HL-60 (cell line): ENCODE results near the gene GJA3.
A peak's percentile ranks its signal among the peaks of the same experiment; 100 is the strongest.

Source experiments
- DNase-seq, 2 experiments: peaks; one replicate each; pipeline ENCODE4 v3.0.0-alpha.2; 2010 to 2020; ENCODE audit warnings: low read depth in 1 of 2, low spot score in 1 of 2
- H3K27ac ChIP-seq: fragments of 250-450 bp; sonication (Bioruptor Pico); replicated peaks from 2 replicates; pipeline ENCODE4 v1.5.1; 2020; ENCODE audit warnings: mild to moderate bottlenecking, moderate library complexity
- H3K27me3 ChIP-seq: fragments of 250-450 bp; sonication (Bioruptor Pico); 2 replicates; pipeline ENCODE4 v1.5.1; 2021; ENCODE audit warnings: mild to moderate bottlenecking, moderate library complexity; ENCODE audit not compliant: insufficient read depth, poor library complexity, severe bottlenecking
- H3K4me3 ChIP-seq: replicated peaks from 2 replicates; pipeline ENCODE4 v1.5.1; 2011; ENCODE audit warnings: mild to moderate bottlenecking, control low read depth, low read length; ENCODE audit not compliant: insufficient read depth
- GABPA ChIP-seq: IDR thresholded peaks from 2 replicates; pipeline ENCODE4 v1.6.1; 2012; ENCODE audit warnings: low read depth
- POLR2AphosphoS5 ChIP-seq: IDR thresholded peaks from 2 replicates; pipeline ENCODE4 v1.6.1; 2012; ENCODE audit warnings: low read depth
- SPI1 ChIP-seq: IDR thresholded peaks from 2 replicates; pipeline ENCODE4 v1.6.1; 2012; ENCODE audit warnings: low read depth, mild to moderate bottlenecking, borderline replicate concordance
- TF ChIP-seq, protein P1 (sequence below): IDR thresholded peaks from 2 replicates; pipeline ENCODE4 v1.6.1; 2012; ENCODE audit warnings: low read depth; ENCODE audit not compliant: insufficient replicate concordance
- TF ChIP-seq, protein P2 (sequence below): IDR thresholded peaks from one replicate; pipeline ENCODE4 v1.5.1; 2011; ENCODE audit warnings: low read length, control low read depth, inconsistent platforms; ENCODE audit not compliant: insufficient read depth

GJA3 gene

DNA sequence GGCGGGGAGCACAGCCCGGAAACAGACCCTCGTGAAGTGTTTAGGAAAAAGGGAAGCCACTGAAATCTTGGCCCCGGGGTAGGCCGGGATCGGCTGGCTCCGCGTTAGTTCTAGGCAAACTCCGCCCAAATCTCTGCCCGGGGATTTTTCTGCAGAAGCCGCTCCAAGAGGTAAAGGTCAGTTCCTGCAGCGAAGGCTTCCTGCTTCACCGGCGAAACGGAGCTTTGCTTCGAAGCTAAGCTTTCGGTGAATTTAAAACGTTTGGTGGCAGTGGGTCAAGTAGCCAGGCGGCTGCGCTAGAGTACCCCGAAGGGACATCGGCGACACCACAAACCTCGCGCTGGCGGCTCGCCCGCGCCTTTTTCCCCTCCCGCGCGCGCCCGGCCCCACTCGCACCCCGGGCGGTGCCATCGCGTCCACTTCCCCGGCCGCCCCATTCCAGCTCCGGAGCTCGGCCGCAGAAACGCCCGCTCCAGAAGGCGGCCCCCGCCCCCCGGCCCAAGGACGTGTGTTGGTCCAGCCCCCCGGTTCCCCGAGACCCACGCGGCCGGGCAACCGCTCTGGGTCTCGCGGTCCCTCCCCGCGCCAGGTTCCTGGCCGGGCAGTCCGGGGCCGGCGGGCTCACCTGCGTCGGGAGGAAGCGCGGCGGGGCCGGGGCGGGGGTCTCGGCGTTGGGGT, 31.4 kb upstream of the GJA3 start:
- Histone ChIP-seq H3K27me3 (peaks cover 22% of the 10 kb centered on the region), H3K27ac (no peak overlapping the region), H3K4me3 (peak overlapping the region; percentile 53)
- DNase-seq, result peak in 1 of 2 experiments; percentile 29
- TF ChIP-seq, protein P1, sequence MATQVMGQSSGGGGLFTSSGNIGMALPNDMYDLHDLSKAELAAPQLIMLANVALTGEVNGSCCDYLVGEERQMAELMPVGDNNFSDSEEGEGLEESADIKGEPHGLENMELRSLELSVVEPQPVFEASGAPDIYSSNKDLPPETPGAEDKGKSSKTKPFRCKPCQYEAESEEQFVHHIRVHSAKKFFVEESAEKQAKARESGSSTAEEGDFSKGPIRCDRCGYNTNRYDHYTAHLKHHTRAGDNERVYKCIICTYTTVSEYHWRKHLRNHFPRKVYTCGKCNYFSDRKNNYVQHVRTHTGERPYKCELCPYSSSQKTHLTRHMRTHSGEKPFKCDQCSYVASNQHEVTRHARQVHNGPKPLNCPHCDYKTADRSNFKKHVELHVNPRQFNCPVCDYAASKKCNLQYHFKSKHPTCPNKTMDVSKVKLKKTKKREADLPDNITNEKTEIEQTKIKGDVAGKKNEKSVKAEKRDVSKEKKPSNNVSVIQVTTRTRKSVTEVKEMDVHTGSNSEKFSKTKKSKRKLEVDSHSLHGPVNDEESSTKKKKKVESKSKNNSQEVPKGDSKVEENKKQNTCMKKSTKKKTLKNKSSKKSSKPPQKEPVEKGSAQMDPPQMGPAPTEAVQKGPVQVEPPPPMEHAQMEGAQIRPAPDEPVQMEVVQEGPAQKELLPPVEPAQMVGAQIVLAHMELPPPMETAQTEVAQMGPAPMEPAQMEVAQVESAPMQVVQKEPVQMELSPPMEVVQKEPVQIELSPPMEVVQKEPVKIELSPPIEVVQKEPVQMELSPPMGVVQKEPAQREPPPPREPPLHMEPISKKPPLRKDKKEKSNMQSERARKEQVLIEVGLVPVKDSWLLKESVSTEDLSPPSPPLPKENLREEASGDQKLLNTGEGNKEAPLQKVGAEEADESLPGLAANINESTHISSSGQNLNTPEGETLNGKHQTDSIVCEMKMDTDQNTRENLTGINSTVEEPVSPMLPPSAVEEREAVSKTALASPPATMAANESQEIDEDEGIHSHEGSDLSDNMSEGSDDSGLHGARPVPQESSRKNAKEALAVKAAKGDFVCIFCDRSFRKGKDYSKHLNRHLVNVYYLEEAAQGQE, result no peak
- TF ChIP-seq POLR2AphosphoS5 (no peak), GABPA (no peak), SPI1 (no peak)
- TF ChIP-seq, protein P2, sequence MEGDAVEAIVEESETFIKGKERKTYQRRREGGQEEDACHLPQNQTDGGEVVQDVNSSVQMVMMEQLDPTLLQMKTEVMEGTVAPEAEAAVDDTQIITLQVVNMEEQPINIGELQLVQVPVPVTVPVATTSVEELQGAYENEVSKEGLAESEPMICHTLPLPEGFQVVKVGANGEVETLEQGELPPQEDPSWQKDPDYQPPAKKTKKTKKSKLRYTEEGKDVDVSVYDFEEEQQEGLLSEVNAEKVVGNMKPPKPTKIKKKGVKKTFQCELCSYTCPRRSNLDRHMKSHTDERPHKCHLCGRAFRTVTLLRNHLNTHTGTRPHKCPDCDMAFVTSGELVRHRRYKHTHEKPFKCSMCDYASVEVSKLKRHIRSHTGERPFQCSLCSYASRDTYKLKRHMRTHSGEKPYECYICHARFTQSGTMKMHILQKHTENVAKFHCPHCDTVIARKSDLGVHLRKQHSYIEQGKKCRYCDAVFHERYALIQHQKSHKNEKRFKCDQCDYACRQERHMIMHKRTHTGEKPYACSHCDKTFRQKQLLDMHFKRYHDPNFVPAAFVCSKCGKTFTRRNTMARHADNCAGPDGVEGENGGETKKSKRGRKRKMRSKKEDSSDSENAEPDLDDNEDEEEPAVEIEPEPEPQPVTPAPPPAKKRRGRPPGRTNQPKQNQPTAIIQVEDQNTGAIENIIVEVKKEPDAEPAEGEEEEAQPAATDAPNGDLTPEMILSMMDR, result no peak

DNA sequence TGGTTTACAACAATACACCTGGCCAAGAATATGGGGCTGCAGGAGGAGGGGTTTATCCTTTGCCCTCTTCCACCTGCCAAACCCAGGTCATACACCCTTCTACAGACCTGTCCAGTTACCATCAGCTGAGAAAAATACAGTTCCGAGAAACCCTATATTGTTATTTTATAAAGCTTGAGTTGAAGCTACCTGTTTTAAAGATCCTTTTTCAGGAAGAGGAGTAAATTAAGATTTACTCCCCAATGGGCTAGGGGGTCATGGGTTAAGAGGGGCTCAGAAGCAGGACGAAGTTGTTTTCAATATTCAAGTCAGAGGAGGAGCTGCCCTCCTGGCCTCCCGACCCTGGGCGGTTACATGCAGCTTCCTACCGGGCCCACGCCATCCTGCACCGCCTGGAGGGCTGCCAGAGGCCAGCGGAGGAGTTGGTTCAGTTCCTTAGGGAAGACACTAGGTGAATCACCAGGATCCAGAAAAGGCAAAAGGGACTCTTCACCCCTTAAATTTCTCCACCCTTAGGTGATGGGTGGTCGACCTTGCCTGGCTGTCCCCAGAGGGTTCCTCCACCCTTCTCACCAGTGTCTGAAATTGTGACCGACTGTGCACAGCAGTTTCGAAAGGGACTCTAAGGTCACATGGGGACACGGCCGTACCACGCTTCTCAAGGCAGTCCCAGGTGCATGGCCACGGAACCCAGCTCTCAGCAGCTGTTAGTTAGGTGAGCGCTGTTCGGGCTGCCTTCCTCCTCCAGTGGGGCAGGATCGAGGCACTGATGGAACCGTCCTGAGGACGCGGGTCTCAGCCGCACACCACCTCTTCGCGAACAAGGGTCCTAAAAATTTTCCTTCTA, 30.7 kb upstream of the GJA3 start:
- DNase-seq, result peak in 1 of 2 experiments; percentile 33
- peaks cover 20% of the 10 kb centered on the region for H3K27me3 ChIP-seq
- no peak overlapping the region for H3K27ac ChIP-seq
- TF ChIP-seq, protein P1, result no peak
- H3K4me3 ChIP-seq, result no peak overlapping the region; the same call in 1 of the 2 replicates

DNA sequence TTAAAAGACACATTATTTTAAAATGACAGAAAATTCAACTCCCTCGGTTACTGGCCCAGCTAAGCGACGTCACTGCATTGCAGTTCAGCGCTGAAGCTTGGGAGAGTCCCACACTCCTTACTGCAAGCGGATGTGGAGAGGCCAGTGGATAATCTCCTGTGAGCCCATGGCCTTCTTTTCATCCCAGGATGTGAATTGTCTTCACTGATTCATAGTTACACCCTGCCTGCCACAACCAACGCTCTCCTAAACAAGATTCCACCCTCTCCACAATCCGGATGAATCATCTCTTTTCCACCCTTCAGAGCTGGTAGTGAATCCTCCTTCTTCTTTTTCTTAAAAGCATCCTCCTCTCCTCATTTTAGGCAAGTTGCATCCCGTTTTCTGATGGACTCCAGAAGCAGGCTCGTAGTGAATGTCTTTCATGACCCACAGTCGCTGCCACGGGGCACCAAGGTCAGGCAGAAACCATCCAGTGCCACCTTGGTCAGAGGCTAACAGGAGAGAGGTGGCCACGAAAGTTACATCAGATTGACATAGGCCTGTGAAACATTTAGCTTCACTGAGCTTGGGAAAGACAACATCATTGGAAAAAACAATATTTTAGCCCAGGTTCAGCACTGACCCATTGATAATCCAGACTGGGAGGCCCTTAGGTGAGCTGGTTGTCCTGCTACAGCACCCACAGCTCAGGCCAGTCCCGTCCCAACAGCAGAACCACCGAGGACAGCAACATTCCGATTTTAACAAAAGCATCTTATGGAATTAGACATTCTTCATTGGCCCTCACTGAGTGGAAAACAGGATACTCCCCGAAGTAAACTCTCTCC, 29.8 kb upstream of the GJA3 start:
- no peak for DNase-seq
- no peak overlapping the region for H3K27ac ChIP-seq
- no peak overlapping the region for H3K4me3 ChIP-seq
- no peak for TF ChIP-seq GABPA
- TF ChIP-seq, protein P1, result no peak
- no peak for TF ChIP-seq POLR2AphosphoS5
- TF ChIP-seq, protein P2, result no peak
- no peak for TF ChIP-seq SPI1
- H3K27me3 ChIP-seq, result peaks cover 19% of the 10 kb centered on the region
